Heart right ventricle (tissue), 16 donors: ENCODE measurements around the gene FHAD1. TPM values are rescaled to one million over a fixed set of nuclear protein-coding genes. Genes with fewer than 3 reads are reported as not detected.
"Not testable (repeated sequence)": the region's sequence is repeated elsewhere in the genome, so short reads cannot be mapped to it uniquely, and the experiment has no call there.

Source experiments
- ATAC-seq, 8 donors: fragments of 200-7000 bp; cut with Tn5 transposase; one replicate each; pipeline ENCODE4 v1.9.1; 2020; ENCODE audit warnings: mild to moderate bottlenecking in 8 of 8, moderate library complexity in 8 of 8, moderate number of reproducible peaks in 1 of 8
- DNase-seq, 2 donors: peaks; one replicate each; pipeline ENCODE4 v3.0.0-alpha.2; 2020
- H3K27ac ChIP-seq, 10 donors: fragments of 200-600 bp; sonication (generic) in 2 of 10; one replicate each; pipeline versions ENCODE4 v1.5.0 to v1.8.0; 2020 to 2022; ENCODE audit warnings: mild to moderate bottlenecking in 3 of 10
- H3K27me3 ChIP-seq, 7 donors: fragments of 200-600 bp; one replicate each; pipeline ENCODE4 v1.8.0; 2021 to 2022; ENCODE audit warnings: mild to moderate bottlenecking in 2 of 7
- H3K36me3 ChIP-seq, 9 donors: fragments of 200-600 bp; sonication (generic) in 1 of 9; one replicate each; pipeline versions ENCODE4 v1.5.0 to v1.8.0; 2020 to 2022; ENCODE audit warnings: mild to moderate bottlenecking in 2 of 9
- H3K4me1 ChIP-seq, 9 donors: fragments of 200-600 bp; sonication (generic) in 1 of 9; one replicate each; pipeline versions ENCODE4 v1.5.0 to v1.8.0; 2020 to 2022; ENCODE audit warnings: mild to moderate bottlenecking in 4 of 9
- H3K4me3 ChIP-seq, 10 donors: fragments of 200-600 bp; sonication (generic) in 2 of 10; one replicate each; pipeline versions ENCODE4 v1.5.0 to v1.8.0; 2020 to 2022; ENCODE audit warnings: mild to moderate bottlenecking in 7 of 10, moderate library complexity in 2 of 10
- H3K9me3 ChIP-seq, 11 donors: fragments of 200-600 bp in 10 of 11; sonication (generic) in 2 of 11; one replicate each; pipeline versions ENCODE4 v1.5.0 to v1.8.0; 2013 to 2022; ENCODE audit warnings: mild to moderate bottlenecking in 2 of 11, control low read depth in 1 of 11, moderate library complexity in 1 of 11
- WGBS, 2 donors: extraction: QIAGEN DNeasy Blood & Tissue Kit; methylation state at CpG; one replicate each; pipeline ENCODE4 v1.1.7; 2013; ENCODE audit warnings: inconsistent platforms in 1 of 2; 5-methylcytosine and 5-hydroxymethylcytosine counted together
- intact Hi-C, 10 donors: fragments of 100-400 bp; cut with DNase I; formaldehyde crosslinking; loops; one replicate each; pipeline versions ENCODE4 v1.11.1 to v1.14.2; 2022
- polyA plus RNA-seq, 2 donors: library from polyadenylated mRNA; stranded (reverse); fragments of 200-250 nt; gene quantifications; one replicate each; pipeline ENCODE4 v1.2.3, GENCODE V29; 2013
- total RNA-seq, 10 donors: library from RNA; stranded (reverse); fragmentation: NEBNext Ultra II Directional in 3 of 10; extraction: Animal tissue kit (Norgen Biotek cat#: 25700) in 3 of 10; gene quantifications; one replicate each; pipeline versions ENCODE4 v1.2.1 to v1.2.4, GENCODE V29; 2021 to 2023
- TF ChIP-seq, protein P1 (sequence below), 9 donors: fragments of 200-600 bp; sonication (generic) in 2 of 9; IDR thresholded peaks; one replicate each; pipeline versions ENCODE4 v1.5.0 to v1.8.0; 2021 to 2022; ENCODE audit warnings: antibody characterized with exemption in 9 of 9, mild to moderate bottlenecking in 5 of 9, moderate library complexity in 1 of 9
- donor health status: Arrhythmogenic right ventricular cardiomyopathy.
- donor health status: ischemic (EF 13 %, LVEDD 7.1; RV severe dilation, severe dysfunction).
- donor health status: healthy with polysubstance abuse.
- donor health status: DM: no; HTN: yes; CAD: no.
- donor health status: DM: no; HTN: no; CAD: no.
- donor health status: ischemic (EF 25% LVEDD 6.9; RV normal size, moderate dysfunction).
- donor health status: ischemic (EF 25% LVEDD 5.7; RV mildly dilated, moderate dysfunction).
- donor health status: healthy.
- donor health status: DM: yes; HTN: yes; CAD: no.
- donor health status: Ischemic cardiomyopathy.
- donor health status: ischemic (EF 35%, LVEDD 5.7; RV mildly dilated, moderate dysfunction).
- donor health status: nonischemic (EF 11% LVEDD 7.7; RV severe dilation, severe dysfunction).
- donor health status: DM: yes; HTN: yes; CAD: no.
- donor health status: PGD.
- donor health status: ischemic (EF 29% LVEDD 5.4; RV normal size, mild dysfunction).
- donor health status: nonischemic (EF 23%, LVEDD 6.1; RV moderate dilation, normal function).

Gene FHAD1
- total and polyA plus RNA-seq, 12 donors, result 0.06 to 1.0 (median 0.12) TPM; not detected in 5

DNA sequence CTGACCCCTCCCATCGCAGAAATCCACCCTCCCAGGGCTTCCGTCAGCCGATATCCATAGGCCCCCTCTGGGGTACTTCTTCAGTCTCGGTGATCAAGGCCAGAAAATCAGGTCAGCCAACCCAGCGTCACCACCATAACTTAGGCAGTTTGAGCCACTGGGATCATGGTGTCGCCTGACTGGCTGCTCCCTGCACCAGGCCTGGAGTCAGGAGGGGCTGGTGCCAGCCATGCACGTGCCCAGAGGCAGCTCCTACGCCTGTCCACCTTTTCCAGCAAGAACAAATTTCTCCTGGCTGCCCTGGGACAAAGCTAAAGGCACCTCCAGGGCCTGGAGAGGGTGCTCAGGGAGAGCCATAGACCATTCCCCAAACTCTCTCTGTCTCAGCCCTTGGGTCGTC, 186.4 kb downstream of the FHAD1 start:
- no peak for DNase-seq
- Histone ChIP-seq H3K27me3 (no peaks in the 10 kb centered on the region), H3K9me3 (no peaks in the 10 kb centered on the region), H3K36me3 (peaks cover 0 to 24% (median 0%) of the 10 kb centered on the region in 9 donors), H3K27ac (no peak overlapping the region), H3K4me3 (no peak overlapping the region), H3K4me1 (peaks cover 0 to 12% (median 0%) of the 10 kb centered on the region in 9 donors)
- intact Hi-C loops, result loop anchor here in 5 of 10 donors (10.0 kb wide), 2 partner anchors 59 to 309 kb away; no protein-coding TSS in a partner anchor
- 90 to 92% methylated on average over 9 of the region's 9 CpGs for WGBS, 2 donors
- no peak for ATAC-seq
- TF ChIP-seq, protein P1, sequence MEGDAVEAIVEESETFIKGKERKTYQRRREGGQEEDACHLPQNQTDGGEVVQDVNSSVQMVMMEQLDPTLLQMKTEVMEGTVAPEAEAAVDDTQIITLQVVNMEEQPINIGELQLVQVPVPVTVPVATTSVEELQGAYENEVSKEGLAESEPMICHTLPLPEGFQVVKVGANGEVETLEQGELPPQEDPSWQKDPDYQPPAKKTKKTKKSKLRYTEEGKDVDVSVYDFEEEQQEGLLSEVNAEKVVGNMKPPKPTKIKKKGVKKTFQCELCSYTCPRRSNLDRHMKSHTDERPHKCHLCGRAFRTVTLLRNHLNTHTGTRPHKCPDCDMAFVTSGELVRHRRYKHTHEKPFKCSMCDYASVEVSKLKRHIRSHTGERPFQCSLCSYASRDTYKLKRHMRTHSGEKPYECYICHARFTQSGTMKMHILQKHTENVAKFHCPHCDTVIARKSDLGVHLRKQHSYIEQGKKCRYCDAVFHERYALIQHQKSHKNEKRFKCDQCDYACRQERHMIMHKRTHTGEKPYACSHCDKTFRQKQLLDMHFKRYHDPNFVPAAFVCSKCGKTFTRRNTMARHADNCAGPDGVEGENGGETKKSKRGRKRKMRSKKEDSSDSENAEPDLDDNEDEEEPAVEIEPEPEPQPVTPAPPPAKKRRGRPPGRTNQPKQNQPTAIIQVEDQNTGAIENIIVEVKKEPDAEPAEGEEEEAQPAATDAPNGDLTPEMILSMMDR (IDR thresholded peaks at IDR 0.05), result no peak

DNA sequence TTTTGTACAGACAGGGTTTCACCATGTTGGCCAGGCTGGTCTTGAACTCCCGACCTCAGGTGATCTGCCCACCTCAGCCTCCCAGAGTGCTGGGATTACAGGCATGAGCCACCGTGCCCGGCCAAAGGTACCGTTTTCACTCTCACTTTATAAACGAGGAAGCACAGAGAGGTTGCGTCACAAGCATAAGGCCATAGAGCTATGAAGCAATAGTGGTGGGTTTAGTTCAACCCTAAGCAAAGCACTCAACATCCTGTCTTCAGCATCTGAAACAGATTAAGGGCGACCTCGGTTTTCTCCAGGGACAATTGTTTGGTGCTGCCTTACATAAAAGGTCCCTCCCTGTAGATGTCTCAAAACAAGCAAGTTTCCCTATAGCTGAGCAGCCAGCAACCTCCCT, 187.7 kb downstream of the FHAD1 start:
- ATAC-seq, H3K27me3 ChIP-seq, DNase-seq, H3K27ac ChIP-seq, H3K4me3 ChIP-seq, H3K9me3 ChIP-seq: not testable (repeated sequence)
- 73 to 75% methylated on average over 8 of the region's 8 CpGs for WGBS, 2 donors
- peaks cover 0 to 12% (median 0%) of the 10 kb centered on the region in 9 donors for H3K36me3 ChIP-seq
- intact Hi-C loops, result loop anchor here in 5 of 10 donors (10.0 kb wide), 2 partner anchors 60 to 310 kb away; no protein-coding TSS in a partner anchor
- peaks cover 0 to 12% (median 0%) of the 10 kb centered on the region in 9 donors for H3K4me1 ChIP-seq

- H3K36me3 ChIP-seq, result peaks cover 0 to 6% (median 0%) of the 10 kb centered on the region in 9 donors
- no peak overlapping the region for H3K27ac ChIP-seq
- H3K4me3 ChIP-seq, result no peak overlapping the region
- WGBS, 2 donors, result 95% methylated on average over 17 of the region's 17 CpGs
- DNase-seq (no peak), ATAC-seq (no peak)
- H3K9me3 ChIP-seq, result no peaks in the 10 kb centered on the region
- H3K27me3 ChIP-seq, result no peaks in the 10 kb centered on the region
- TF ChIP-seq, protein P1 (IDR thresholded peaks at IDR 0.05), result no peak
- intact Hi-C loops, result loop anchor here in 5 of 10 donors (10.0 kb wide), 2 partner anchors 61 to 311 kb away; no protein-coding TSS in a partner anchor
- peaks cover 0 to 12% (median 0%) of the 10 kb centered on the region in 9 donors for H3K4me1 ChIP-seq
Observed at GRCh38 chr1:15435239-15436077, 188.4 kb downstream of the FHAD1 start.

DNA sequence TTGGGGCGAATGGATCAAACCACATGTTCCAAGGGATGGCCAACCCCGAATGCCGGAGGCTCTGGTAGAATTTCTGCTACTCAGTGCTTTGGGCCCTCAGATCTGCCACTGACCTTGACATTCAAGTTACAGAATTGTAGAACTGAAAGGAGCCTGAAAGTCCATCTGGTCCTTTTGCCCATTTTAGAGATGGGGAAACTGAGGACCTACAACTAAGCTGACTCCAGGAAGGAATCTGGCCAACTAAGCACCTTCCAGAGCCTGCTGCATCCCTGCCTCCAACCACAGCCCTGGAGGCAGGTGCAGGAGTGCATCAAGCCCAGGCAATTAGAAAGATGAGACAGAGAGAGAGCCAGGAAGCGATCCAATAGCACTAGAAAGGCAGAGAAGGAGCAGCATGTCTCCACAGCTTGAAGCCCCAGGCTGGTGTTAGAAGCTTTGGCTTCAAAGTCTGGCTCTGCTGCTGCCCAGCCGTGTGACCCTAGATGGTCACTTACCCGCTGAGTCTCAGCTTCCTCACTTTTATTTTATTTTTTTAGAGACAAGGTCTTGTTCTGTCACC, 189.9 kb downstream of the FHAD1 start:
- intact Hi-C loops, result loop anchor here in 5 of 10 donors (10.0 kb wide), 2 partner anchors 62 to 312 kb away; no protein-coding TSS in a partner anchor

More for the DNA sequence above, 189.9 kb downstream of the FHAD1 start:
- DNase-seq (no peak), ATAC-seq (no peak)
- 92 to 99% methylated on average over 6 of the region's 6 CpGs for WGBS, 2 donors
- Histone ChIP-seq H3K27ac (no peak overlapping the region), H3K9me3 (no peaks in the 10 kb centered on the region), H3K36me3 (no peaks in the 10 kb centered on the region), H3K4me3 (no peak overlapping the region), H3K4me1 (peaks cover 0 to 12% (median 0%) of the 10 kb centered on the region in 9 donors), H3K27me3 (no peaks in the 10 kb centered on the region)
- TF ChIP-seq, protein P1 (IDR thresholded peaks at IDR 0.05), result no peak
